Suppressor macrophage treated with lipopolysaccharide for 4 hours (primary cell): ENCODE measurements around the gene SLC66A2.
A peak's percentile ranks its signal among the peaks of the same experiment; 100 is the strongest.

Source experiments
- DNase-seq: peaks from one replicate; pipeline ENCODE4 v3.0.0-alpha.2; 2020

The SLC66A2 gene

DNA sequence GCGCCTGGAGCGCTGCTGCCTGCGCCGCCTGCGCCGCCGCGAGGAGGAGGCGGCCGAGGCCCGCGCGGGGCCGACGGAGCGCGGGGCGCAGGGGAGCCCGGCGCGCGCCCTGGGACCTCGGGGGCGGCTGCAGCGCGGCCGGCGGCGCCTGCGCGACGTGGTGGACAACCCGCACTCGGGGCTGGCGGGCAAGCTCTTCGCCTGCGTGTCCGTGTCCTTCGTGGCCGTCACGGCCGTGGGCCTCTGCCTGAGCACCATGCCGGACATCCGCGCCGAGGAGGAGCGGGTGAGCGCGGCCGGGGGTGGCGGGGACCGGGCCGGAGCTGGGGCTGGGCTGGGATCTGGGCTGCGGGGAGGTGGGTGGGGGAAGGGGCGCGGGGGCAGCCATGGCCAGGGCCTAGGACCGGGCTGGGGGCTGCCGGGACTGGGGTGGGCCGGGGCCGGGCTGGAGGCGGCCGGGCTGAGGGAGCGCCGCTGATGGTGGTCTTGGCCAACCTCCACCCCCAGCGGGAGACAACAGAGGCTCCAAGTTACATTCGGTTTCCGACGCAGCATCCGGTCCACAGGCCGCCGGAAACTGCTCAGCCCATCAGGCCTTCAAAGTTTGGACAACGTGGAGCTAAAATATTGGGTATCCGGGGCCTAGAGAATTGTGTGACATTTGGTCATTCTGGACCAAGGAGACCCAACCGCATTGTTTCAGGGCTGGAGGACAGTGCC lies 87.3 kb downstream of the SLC66A2 start:
- no peak for DNase-seq

DNA sequence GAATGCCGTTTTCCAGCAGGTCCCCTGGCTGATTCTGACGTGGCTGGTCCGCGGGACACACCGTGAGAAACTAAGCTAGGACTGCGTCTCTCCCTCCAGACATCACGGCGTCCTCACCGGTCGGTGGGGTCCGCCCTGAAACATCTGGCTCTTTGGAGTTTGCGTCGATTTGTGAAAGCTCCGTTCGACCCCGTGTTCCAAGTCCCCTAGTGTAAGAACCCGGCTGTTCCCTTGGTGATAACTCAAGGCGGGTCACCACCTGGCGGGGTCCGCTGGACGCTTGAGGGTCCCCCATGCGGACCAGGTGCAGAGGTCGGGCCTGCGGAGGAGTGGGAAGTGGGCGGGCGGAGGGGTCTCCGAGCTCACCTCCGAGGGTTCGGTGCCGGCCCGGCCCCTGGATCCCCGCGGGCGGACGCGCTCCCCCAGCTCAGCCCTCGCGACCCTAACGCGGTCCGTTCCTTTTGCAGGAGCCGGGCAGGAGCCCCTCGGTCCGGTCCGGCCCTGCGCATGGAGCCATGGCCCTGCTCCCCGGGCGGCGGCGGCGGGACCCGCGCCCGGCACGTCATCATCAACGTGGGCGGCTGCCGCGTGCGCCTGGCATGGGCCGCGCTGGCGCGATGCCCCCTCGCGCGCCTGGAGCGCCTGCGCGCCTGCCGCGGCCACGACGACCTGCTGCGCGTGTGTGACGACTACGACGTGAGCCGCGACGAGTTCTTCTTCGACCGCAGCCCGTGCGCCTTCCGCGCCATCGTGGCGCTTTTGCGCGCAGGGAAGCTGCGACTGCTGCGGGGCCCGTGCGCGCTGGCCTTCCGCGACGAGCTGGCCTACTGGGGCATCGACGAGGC lies 88.1 kb downstream of the SLC66A2 start:
- DNase-seq: no peak

DNA sequence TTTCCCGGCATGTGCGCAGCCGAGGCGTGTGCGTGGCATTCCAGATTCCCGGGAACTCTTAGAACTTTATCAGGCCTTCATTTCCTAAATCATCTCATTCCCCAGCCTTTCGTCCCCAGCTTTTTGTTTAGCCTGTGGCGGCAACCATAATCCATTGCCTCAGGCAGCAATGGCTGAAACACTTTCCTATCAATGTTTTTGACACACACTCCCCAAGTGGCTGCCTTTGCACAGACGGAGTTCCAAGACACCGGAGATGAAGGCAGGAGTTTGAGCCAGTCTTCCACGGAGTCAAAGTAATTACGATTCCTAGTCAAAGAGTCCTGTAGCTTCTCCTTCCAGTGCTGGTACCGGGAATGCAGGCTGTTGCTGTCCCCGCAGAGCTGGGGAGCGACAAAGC lies 88.9 kb downstream of the SLC66A2 start:
- DNase-seq: no peak

DNA sequence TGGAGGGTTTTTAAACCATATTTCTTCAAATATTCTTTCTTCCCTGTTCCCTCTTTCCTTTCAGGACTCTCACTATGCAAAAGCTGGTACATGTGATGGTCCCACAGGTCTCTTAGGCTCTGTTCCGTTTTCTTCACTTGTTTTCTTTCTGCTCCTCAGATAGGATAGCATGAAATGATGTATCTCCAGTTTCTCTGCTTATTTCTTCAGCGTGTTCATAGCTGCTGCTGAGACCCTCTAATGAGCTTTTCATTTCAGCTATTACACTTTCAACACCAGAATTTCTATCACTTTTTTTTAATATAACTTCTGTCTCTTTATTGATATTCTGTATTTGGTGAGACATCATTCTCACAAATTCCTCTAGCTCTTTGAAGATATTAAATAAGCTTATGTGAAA lies 89.8 kb downstream of the SLC66A2 start:
- DNase-seq: no peak

DNA sequence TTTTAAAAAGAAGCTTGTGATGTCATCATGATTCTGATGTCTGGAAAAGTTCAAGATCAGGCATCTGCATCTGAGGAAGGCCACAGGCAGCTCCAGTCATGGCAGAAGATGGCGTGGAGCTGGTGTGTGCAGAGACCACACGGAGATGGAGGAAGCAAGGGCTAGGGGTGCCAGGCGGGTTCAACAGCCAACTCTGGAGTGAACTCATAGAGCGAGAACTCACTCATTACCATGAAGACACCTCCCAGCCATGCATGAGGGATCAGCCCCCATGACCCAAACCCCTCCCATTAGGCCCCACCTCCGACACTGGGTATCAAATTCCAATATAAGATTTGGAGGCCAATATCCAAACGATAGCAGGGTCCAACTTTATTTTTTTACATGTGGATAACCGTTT lies 92.1 kb downstream of the SLC66A2 start:
- no peak for DNase-seq

DNA sequence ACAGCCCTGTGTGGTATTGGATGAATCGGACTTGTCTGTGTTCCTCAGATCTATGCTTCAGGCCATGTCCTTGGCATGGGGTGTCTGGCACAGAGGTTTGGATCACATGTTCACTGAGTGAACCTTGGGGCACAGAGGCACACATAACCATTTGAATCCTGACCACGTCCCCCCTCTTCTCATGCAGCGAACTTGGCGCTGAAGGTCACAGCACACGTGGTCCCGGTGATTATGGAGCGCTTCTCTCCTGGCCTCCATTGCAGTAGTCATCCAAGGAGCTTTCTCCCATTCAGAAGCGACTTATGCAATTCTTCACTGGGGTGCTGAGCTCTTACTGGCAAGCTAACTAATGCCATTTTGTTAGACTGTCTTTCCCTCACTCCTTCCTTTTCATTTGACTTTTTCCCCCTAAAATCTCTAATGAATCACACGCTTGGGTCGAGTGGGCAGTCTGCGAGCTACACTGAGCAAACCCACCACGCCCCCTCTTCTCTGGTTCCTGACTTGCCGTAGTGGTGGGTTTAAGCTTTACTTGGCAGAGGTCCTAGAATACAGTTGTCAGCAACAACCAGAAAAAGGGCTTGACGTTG lies 94.3 kb downstream of the SLC66A2 start:
- no peak for DNase-seq

DNA sequence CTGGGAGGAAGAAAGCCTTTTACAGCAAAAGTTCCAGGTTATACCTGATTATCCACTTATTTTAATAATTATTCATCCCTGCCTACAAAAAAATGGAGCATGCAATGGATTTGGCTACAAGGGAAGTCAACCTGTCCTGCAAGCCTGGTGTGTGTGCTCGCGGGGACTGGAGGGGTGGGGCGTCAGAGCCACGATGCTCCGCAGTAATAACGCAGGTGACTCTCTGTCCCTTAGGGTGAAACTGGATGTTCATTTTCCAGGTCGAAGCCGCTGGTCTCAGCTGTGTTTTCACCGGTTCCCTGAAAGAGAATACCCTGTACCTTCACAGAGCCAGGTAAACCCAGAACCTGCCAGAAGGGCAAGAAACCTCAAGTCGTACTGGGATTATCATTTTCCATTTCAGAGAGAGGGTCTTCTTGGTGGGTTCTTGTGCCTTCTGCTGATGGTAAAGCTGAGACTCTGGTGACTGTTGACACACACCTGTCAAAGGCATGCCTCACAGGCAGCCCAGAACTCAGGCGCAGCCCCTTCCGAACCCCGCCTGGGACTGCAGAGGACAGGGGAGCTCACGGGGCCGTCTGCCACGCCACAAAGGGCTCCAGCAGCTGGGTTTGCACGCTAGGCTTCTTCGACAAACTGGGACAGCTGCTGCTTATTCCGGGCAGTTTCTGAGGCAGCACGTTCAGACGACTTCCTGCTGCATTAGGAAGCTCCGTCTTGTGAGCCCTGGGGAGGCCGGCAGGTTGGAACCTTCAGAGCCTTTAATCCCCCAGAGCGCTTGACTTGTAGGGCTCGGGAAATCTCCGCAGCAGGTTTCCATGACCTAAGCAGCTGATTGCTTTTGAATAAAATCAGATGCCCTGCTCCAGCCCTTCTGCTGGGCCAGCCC lies 95.1 kb downstream of the SLC66A2 start:
- DNase-seq: peak; percentile 3

DNA sequence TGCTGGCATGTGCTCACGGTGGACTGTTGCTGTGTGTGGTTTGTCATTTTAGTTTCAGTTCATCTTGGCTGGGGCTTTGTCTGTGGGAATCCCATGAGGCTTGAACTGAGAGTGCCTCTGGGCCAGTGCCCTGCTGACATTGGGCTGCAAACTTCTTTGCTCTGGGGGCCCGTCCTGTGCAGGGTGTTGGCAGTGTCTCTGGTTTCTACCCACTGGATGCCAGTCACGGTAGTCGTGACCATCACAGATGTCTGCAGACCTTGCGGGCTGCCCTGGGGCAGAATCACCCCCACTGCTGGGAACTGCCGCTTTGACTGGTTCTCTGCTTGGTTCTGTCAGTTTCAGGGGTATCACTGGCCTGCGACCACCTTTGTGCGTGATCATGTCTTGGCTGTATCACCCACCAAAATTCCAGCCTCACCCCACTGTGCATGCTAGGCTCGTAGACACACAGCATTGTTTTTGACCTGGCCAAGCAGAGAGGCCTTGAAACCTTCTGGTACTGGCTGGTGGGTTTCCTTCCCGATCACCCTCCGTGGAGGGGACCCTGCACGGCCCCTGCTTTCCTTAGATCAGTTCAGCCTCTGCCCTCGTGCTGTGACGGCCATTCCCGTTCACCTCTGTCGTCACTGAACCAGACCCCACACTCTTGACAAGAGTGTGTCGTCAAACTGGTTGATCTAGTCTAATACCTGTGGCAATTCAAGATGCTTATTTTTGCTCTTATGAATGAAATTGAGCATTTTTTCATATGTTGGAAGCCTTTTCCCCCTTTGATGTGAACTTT lies 96.1 kb downstream of the SLC66A2 start:
- DNase-seq: peak; percentile 11

DNA sequence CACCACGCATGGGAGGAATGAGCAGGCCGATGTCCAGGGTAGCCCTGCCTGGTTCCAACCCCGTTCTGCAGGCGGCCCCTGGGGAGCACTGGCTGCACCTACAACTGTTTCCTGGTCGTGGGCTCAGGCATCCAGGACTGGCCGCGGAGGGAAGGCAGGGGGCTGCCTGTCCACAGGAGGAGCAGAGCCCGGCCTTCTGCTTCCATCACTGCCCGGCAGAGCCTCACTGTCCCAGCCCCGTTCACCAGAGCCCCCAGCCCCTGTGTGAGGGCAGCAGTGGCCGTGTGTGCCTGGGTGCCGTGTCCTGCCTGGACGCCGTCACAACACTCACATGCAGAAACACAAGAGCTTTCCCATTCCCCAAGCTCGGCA lies 97.5 kb downstream of the SLC66A2 start:
- DNase-seq: no peak

DNA sequence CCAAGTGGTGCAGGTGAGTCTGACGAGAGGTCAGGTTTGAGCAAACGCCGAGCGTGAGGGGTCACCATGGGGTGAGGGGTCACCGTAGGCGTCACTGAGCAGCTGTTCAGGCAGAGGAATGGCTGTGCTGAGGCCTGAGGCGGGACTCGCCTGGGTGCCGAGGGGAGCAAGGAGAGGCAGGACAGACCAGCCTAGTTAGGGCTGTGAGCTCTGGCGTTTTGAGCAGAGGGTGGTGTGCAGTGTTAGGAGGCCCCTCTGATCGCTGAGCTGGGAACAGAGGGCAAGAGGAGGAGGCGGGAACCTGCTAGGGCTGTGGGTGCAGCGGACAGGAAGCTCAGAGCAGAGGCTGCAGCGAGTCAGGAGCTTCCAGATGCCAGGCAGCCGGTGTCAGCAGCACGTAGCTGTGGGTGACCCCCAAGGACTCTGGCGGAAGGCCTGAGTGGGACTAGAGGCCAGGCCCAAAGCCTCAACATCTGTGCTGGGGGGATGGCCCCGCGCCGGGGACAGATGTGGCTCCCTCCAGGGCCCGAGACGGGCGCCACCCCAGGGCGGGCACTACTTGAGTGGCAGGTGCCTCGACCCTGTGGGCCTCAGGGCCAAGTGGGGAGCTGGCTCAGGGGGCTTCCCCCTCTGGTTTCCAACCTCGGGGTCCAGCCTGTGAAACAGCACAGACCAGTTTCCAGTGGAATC lies 98.0 kb downstream of the SLC66A2 start:
- DNase-seq: no peak

DNA sequence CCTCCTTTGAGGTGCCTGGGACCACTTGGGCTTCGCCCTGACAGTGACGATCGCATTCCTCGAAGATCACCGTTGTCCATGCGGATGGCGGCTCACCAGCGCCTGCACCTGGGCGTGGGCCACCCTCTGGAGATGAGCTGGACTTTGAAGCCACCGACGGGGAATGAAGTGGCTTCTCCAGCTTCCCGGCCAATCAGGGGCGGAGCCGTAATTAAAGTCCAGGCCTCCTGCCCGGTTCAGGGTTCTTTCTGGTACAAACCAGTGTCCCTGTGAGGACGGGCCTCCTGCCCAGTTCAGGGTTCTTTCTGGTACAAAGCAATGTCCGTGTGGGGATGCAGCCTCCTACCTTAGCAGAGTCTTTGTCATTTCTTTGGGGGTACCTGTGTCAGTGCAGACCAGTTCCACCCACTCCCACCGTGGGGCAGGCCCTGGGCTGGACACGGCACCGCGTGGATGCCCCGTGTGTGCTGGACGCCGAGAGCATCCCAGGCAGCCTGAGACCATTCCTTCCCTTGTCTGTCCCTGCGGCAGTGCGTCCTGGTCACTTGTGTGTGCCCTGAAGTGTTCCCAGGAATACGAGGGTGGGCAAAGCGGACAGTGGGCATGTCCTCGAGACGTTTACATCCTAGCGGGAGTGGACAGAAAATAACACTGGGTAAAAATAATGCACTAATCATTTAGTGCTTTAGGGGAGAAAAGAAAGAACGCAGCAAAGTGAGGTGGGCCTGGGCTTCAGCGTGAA lies 98.7 kb downstream of the SLC66A2 start:
- DNase-seq: no peak
